GM18907 (cell line): ENCODE results near the gene PCBP3.
"Not testable (repeated sequence)": the region's sequence is repeated elsewhere in the genome, so short reads cannot be mapped to it uniquely, and the experiment has no call there.

Experiments used
- ATAC-seq: cut with Tn5 transposase; IDR thresholded peaks from one replicate; pipeline ENCODE4 v1.9.1; 2021; ENCODE audit warnings: mild to moderate bottlenecking, moderate library complexity; ENCODE audit not compliant: unreplicated experiment

PCBP3 gene

GRCh38 chr21:45612665-45613019, 30.9 kb upstream of the PCBP3 start:
- ATAC-seq = not testable (repeated sequence)

GRCh38 chr21:45613396-45613795, 30.1 kb upstream of the PCBP3 start:
- ATAC-seq = no peak

- no peak for ATAC-seq
Observed at GRCh38 chr21:45613881-45614280, 29.6 kb upstream of the PCBP3 start.

GRCh38 chr21:45615145-45615711, 28.3 kb upstream of the PCBP3 start:
- no peak for ATAC-seq

- ATAC-seq = no peak
Observed at GRCh38 chr21:45617021-45617921, 26.3 kb upstream of the PCBP3 start.

- ATAC-seq = no peak
Observed at GRCh38 chr21:45618287-45618686, 25.2 kb upstream of the PCBP3 start.

- no peak for ATAC-seq
Observed at GRCh38 chr21:45618846-45619485, 24.6 kb upstream of the PCBP3 start.

- ATAC-seq = no peak
Observed at GRCh38 chr21:45620201-45620923, 23.2 kb upstream of the PCBP3 start.

GRCh38 chr21:45621435-45622331, 21.8 kb upstream of the PCBP3 start:
- ATAC-seq = not testable (repeated sequence)

- ATAC-seq = no peak
Observed at GRCh38 chr21:45622416-45623097, 21.0 kb upstream of the PCBP3 start.

GRCh38 chr21:45623436-45623835, 20.1 kb upstream of the PCBP3 start:
- ATAC-seq = no peak

GRCh38 chr21:45626127-45626526, 17.4 kb upstream of the PCBP3 start:
- not testable (repeated sequence) for ATAC-seq

- ATAC-seq = no peak
Observed at GRCh38 chr21:45629046-45629981, 14.2 kb upstream of the PCBP3 start.

GRCh38 chr21:45630066-45630694, 13.3 kb upstream of the PCBP3 start:
- ATAC-seq = no peak

- ATAC-seq = no peak
Observed at GRCh38 chr21:45630876-45631275, 12.6 kb upstream of the PCBP3 start.

GRCh38 chr21:45631540-45631939, 12.0 kb upstream of the PCBP3 start:
- ATAC-seq = no peak

- no peak for ATAC-seq
Observed at GRCh38 chr21:45632160-45632559, 11.4 kb upstream of the PCBP3 start.

GRCh38 chr21:45632637-45633251, 10.8 kb upstream of the PCBP3 start:
- ATAC-seq = no peak
